Neural progenitor cell (in vitro differentiated cells): ENCODE data around the gene PRSS38. TPM values are rescaled to one million over a fixed set of nuclear protein-coding genes. Genes with fewer than 3 reads are reported as not detected.

Experiments
- DNase-seq: peaks from one replicate; pipeline ENCODE4 v3.0.0-alpha.2; 2016; ENCODE audit warnings: low spot score
- H2AFZ ChIP-seq: fragments of 200-600 bp; sonication (generic); replicated peaks from 2 replicates; pipeline ENCODE4 v1.6.1; 2016; ENCODE audit warnings: antibody characterized with exemption
- H3F3A ChIP-seq: fragments of 200-600 bp; sonication (generic); 2 replicates; pipeline ENCODE4 v1.6.1; 2016; ENCODE audit warnings: antibody characterized with exemption, low read depth
- H3K27ac ChIP-seq: fragments of 200-600 bp; sonication (generic); 2 replicates; pipeline ENCODE4 v1.5.1; 2016; ENCODE audit warnings: mild to moderate bottlenecking
- H3K27me3 ChIP-seq: fragments of 200-600 bp; sonication (generic); 2 replicates; pipeline ENCODE4 v1.6.1; 2016; ENCODE audit warnings: mild to moderate bottlenecking, moderate library complexity
- H3K36me3 ChIP-seq: fragments of 200-600 bp; sonication (generic); 2 replicates; pipeline ENCODE4 v1.5.1; 2016
- H3K4me1 ChIP-seq: fragments of 200-600 bp; sonication (generic); 2 replicates; pipeline ENCODE4 v1.6.1; 2016; ENCODE audit warnings: mixed run types
- H3K4me2 ChIP-seq: fragments of 200-600 bp; sonication (generic); 2 replicates; pipeline ENCODE4 v1.6.1; 2016
- H3K4me3 ChIP-seq: fragments of 200-600 bp; sonication (generic); 2 replicates; pipeline ENCODE4 v1.5.1; 2016
- H3K79me2 ChIP-seq: fragments of 200-600 bp; sonication (generic); 2 replicates; pipeline ENCODE4 v1.6.1; 2016; ENCODE audit warnings: low read depth
- H3K9ac ChIP-seq: fragments of 200-600 bp; sonication (generic); 2 replicates; pipeline ENCODE4 v1.6.1; 2016
- H3K9me3 ChIP-seq: fragments of 200-600 bp; sonication (generic); 2 replicates; pipeline ENCODE4 v1.5.1; 2016; ENCODE audit warnings: low read depth
- H4K20me1 ChIP-seq: fragments of 200-600 bp; sonication (generic); 2 replicates; pipeline ENCODE4 v1.6.1; 2016; ENCODE audit warnings: low read depth
- H3K27ac Mint-ChIP-seq: 3 replicates; pipeline ENCODE4 v1.8.0; 2021; ENCODE audit warnings: mixed read lengths
- H3K27me3 Mint-ChIP-seq: 2 replicates; pipeline ENCODE4 v1.8.0; 2022; ENCODE audit warnings: low read depth, mild to moderate bottlenecking, inconsistent platforms, moderate library complexity, mixed read lengths; ENCODE audit not compliant: insufficient read depth
- H3K36me3 Mint-ChIP-seq: 3 replicates; pipeline ENCODE4 v1.8.0; 2021; ENCODE audit warnings: mixed read lengths
- H3K4me1 Mint-ChIP-seq: 3 replicates; pipeline ENCODE4 v1.8.0; 2021; ENCODE audit warnings: mixed read lengths
- H3K4me3 Mint-ChIP-seq: 3 replicates; pipeline ENCODE4 v1.8.0; 2021; ENCODE audit warnings: mild to moderate bottlenecking, moderate library complexity, mixed read lengths
- H3K9me3 Mint-ChIP-seq: 3 replicates; pipeline ENCODE4 v1.8.0; 2020; ENCODE audit warnings: mixed read lengths
- CTCF ChIP-seq: fragments of 200-600 bp; sonication (generic); IDR thresholded peaks from 2 replicates; pipeline ENCODE4 v1.5.1; 2017; ENCODE audit warnings: antibody characterized with exemption, mild to moderate bottlenecking
- EZH2 ChIP-seq: fragments of 200-600 bp; sonication (generic); IDR thresholded peaks from 2 replicates; pipeline ENCODE4 v1.6.1; 2017; ENCODE audit warnings: antibody characterized with exemption, mild to moderate bottlenecking, moderate library complexity
- EZH2phosphoT487 ChIP-seq: fragments of 200-600 bp; sonication (generic); IDR thresholded peaks from 2 replicates; pipeline ENCODE4 v1.6.1; 2017; ENCODE audit warnings: antibody characterized with exemption
- total RNA-seq: library from RNA; depleted of rRNA; stranded (reverse); fragments of >200 nt; gene quantifications from 2 replicates; pipeline ENCODE4 v1.2.3, GENCODE V29; 2015; ENCODE audit warnings: low replicate concordance

PRSS38 gene
- total RNA-seq, 1 donor from 2014 or later: not detected

GRCh38 chr1:227777156-227777555, 38.3 kb upstream of the PRSS38 start:
- no peak overlapping the region for H3K4me2 ChIP-seq
- DNase-seq: no peak
- Mint-ChIP-seq H3K4me1 (peaks cover 24% of the 10 kb centered on the region), H3K36me3 (peaks cover 9% of the 10 kb centered on the region), H3K4me3 (no peak overlapping the region), H3K27me3 (no peaks in the 10 kb centered on the region), H3K9me3 (no peaks in the 10 kb centered on the region), H3K27ac (peak overlapping the region; percentile 92)
- no peak overlapping the region for H2AFZ ChIP-seq
- no peaks in the 10 kb centered on the region for H3K27me3 ChIP-seq
- no peak overlapping the region for H3K4me3 ChIP-seq
- no peak overlapping the region for H3K27ac ChIP-seq
- no peak overlapping the region for H3K9ac ChIP-seq
- no peaks in the 10 kb centered on the region for H3K9me3 ChIP-seq
- H3K4me1 ChIP-seq: no peaks in the 10 kb centered on the region
- no peaks in the 10 kb centered on the region for H3F3A ChIP-seq
- no peaks in the 10 kb centered on the region for H3K79me2 ChIP-seq
- H3K36me3 ChIP-seq: no peaks in the 10 kb centered on the region
- no peak for TF ChIP-seq EZH2
- no peak for TF ChIP-seq EZH2phosphoT487
- TF ChIP-seq CTCF: no peak
- peaks cover 9% of the 10 kb centered on the region for H4K20me1 ChIP-seq

- Mint-ChIP-seq H3K27ac (no peak overlapping the region), H3K4me3 (no peak overlapping the region), H3K36me3 (peaks cover 8% of the 10 kb centered on the region), H3K4me1 (peaks cover 24% of the 10 kb centered on the region), H3K9me3 (no peaks in the 10 kb centered on the region), H3K27me3 (no peaks in the 10 kb centered on the region)
- Histone ChIP-seq H3K4me1 (no peaks in the 10 kb centered on the region), H3K4me3 (no peak overlapping the region), H3K27ac (no peak overlapping the region), H3K79me2 (no peaks in the 10 kb centered on the region), H2AFZ (no peak overlapping the region), H3K4me2 (no peak overlapping the region), H3F3A (no peaks in the 10 kb centered on the region), H3K9me3 (no peaks in the 10 kb centered on the region), H4K20me1 (peaks cover 6% of the 10 kb centered on the region), H3K36me3 (no peaks in the 10 kb centered on the region), H3K27me3 (no peaks in the 10 kb centered on the region), H3K9ac (no peak overlapping the region)
- TF ChIP-seq EZH2 (no peak), EZH2phosphoT487 (no peak)
- no peak for DNase-seq
Measured at GRCh38 chr1:227777646-227778045, 37.8 kb upstream of the PRSS38 start.

- Mint-ChIP-seq H3K4me1 (peaks cover 24% of the 10 kb centered on the region), H3K27me3 (no peaks in the 10 kb centered on the region), H3K9me3 (no peaks in the 10 kb centered on the region), H3K27ac (no peak overlapping the region), H3K4me3 (no peak overlapping the region), H3K36me3 (peaks cover 10% of the 10 kb centered on the region)
- H3K9ac ChIP-seq: no peak overlapping the region
- H3K9me3 ChIP-seq: no peaks in the 10 kb centered on the region
- no peak overlapping the region for H2AFZ ChIP-seq
- no peaks in the 10 kb centered on the region for H3K79me2 ChIP-seq
- peaks cover 6% of the 10 kb centered on the region for H4K20me1 ChIP-seq
- no peaks in the 10 kb centered on the region for H3K36me3 ChIP-seq
- no peak for TF ChIP-seq EZH2
- TF ChIP-seq CTCF: no peak
- no peak for TF ChIP-seq EZH2phosphoT487
- no peaks in the 10 kb centered on the region for H3K4me1 ChIP-seq
- H3K4me3 ChIP-seq: no peak overlapping the region
- DNase-seq: no peak
- no peaks in the 10 kb centered on the region for H3F3A ChIP-seq
- H3K27me3 ChIP-seq: no peaks in the 10 kb centered on the region
- no peak overlapping the region for H3K4me2 ChIP-seq
- no peak overlapping the region for H3K27ac ChIP-seq
Measured at GRCh38 chr1:227778401-227778947, 37.0 kb upstream of the PRSS38 start.

GRCh38 chr1:227779021-227779441, 36.4 kb upstream of the PRSS38 start:
- no peak overlapping the region for H3K4me3 ChIP-seq
- no peak overlapping the region for H2AFZ ChIP-seq
- H3K9ac ChIP-seq: no peak overlapping the region
- H3K4me1 ChIP-seq: no peaks in the 10 kb centered on the region
- TF ChIP-seq EZH2 (no peak), EZH2phosphoT487 (no peak), CTCF (no peak)
- H3K4me2 ChIP-seq: no peak overlapping the region
- H3K4me1 Mint-ChIP-seq: peaks cover 24% of the 10 kb centered on the region
- no peaks in the 10 kb centered on the region for H3K9me3 Mint-ChIP-seq
- H3K36me3 ChIP-seq: no peaks in the 10 kb centered on the region
- H3K27ac ChIP-seq: no peak overlapping the region
- peaks cover 10% of the 10 kb centered on the region for H3K36me3 Mint-ChIP-seq
- no peaks in the 10 kb centered on the region for H3K9me3 ChIP-seq
- no peak for DNase-seq
- no peaks in the 10 kb centered on the region for H3K27me3 Mint-ChIP-seq
- no peaks in the 10 kb centered on the region for H3F3A ChIP-seq
- H3K79me2 ChIP-seq: no peaks in the 10 kb centered on the region
- H3K27me3 ChIP-seq: no peaks in the 10 kb centered on the region
- H4K20me1 ChIP-seq: peaks cover 6% of the 10 kb centered on the region
- no peak overlapping the region for H3K27ac Mint-ChIP-seq
- no peak overlapping the region for H3K4me3 Mint-ChIP-seq
